ELR (cell line): ENCODE results near the gene CYSLTR2.
A peak's percentile ranks its signal among the peaks of the same experiment; 100 is the strongest.
"Not testable (repeated sequence)": the region's sequence is repeated elsewhere in the genome, so short reads cannot be mapped to it uniquely, and the experiment has no call there.

ENCODE experiments used
- DNase-seq: peaks from one replicate; pipeline ENCODE4 v3.0.0-alpha.2; 2015; ENCODE audit warnings: low read depth

Gene CYSLTR2

DNA sequence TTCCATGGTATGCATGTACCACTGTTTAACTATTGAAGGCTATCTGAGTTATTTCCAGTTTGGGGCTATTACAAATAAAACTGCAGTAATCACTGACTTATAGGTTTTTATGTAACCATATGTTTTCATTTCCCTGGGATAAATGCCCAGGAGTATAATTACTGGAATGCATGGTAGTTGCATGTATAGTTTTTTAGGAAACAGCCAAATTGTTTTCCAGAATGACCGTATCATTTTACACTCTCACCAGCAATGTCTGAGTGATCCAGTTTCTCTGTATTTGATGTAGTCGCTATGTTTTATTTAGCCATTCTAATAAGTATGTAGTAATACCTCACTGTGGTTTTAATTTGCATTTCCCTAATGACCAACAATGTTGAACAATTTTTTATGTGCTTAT lies 42.0 kb downstream of the CYSLTR2 start:
- DNase-seq, result no peak

DNA sequence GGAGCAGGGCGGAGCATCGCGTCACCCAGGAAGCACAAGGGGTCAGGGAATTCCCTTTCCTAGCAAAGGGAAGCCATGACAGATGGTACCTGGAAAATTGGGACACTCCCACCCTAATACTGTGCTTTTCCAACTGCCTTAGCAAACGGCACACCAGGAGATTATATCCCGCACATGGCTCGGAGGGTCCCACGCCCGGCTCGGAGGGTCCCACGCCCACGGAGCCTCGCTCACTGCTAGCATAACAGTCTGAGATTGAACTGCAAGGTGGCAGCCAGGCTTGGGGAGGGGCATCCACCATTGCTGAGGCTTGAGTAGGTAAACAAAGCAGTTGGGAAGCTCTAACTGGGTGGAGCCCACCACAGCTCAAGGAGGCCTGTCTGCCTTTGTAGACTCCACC lies 42.9 kb downstream of the CYSLTR2 start:
- not testable (repeated sequence) for DNase-seq

DNA sequence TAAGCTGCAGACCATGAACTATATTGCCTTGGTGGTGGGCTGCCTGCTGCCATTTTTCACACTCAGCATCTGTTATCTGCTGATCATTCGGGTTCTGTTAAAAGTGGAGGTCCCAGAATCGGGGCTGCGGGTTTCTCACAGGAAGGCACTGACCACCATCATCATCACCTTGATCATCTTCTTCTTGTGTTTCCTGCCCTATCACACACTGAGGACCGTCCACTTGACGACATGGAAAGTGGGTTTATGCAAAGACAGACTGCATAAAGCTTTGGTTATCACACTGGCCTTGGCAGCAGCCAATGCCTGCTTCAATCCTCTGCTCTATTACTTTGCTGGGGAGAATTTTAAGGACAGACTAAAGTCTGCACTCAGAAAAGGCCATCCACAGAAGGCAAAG lies 53.7 kb downstream of the CYSLTR2 start:
- no peak for DNase-seq

DNA sequence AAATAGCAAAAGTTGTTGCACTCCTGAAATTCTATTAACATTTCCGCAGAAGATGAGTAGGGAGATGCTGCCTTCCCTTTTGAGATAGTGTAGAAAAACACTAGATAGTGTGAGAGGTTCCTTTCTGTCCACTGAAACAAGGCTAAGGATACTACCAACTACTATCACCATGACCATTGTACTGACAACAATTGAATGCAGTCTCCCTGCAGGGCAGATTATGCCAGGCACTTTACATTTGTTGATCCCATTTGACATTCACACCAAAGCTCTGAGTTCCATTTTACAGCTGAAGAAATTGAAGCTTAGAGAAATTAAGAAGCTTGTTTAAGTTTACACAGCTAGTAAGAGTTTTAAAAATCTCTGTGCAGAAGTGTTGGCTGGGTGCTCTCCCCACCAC lies 55.0 kb downstream of the CYSLTR2 start:
- no peak for DNase-seq

DNA sequence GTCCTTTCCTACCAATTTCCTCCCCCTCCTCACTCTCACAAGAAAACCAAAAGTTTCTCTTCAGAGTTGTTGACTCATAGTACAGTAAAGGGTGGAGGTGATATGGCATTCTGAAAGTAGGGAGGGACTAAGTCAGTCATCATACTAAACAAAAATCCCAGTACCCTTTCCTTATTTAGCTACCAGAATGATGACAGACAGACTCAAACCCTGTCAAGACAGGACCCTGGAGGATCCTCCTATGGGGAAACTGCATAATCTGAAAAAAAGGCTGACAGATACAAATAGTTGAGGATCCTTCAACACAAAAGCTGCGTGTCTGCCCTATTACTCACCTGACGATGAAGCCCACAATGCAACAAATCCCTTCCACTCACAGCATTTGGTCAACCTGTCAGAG lies 55.5 kb downstream of the CYSLTR2 start:
- peak; percentile 6 for DNase-seq

DNA sequence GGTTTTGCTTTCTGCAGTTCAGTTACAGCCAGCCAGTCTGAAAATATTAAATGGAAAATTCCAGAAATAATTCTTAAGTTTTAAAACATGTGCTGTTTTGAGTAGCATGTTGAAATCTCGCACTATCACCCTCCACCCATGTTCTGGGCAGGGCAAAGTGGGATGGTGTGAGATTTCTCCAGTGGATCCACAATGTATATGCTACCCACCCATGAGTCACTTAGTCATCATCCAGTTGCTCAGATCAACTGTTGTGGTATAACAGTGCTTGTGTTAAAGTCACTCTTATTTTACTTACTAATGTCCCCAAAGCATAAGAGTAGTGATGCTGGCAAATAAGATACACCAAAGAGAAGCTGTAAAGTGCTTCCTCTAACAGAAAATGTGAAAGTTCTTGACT lies 56.4 kb downstream of the CYSLTR2 start:
- no peak for DNase-seq

DNA sequence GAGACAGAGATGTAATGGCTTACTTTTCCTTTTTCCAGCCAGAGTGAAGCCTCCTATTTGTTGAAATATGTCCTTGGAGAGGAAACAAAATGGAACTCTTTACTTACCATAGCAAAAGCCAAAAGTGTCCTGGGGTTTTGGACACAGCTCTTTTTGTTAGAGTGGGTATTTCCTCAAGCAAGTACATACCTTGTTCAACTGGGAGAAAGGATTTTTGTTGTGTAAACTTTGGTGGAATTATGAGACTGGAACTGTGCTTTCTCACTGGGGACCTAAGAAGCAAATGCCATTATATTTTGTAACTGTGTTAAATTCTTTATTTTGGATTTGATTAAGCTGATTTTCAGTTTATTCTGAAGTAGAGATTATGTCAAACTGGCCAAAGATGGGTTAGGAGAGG lies 58.4 kb downstream of the CYSLTR2 start:
- no peak for DNase-seq

DNA sequence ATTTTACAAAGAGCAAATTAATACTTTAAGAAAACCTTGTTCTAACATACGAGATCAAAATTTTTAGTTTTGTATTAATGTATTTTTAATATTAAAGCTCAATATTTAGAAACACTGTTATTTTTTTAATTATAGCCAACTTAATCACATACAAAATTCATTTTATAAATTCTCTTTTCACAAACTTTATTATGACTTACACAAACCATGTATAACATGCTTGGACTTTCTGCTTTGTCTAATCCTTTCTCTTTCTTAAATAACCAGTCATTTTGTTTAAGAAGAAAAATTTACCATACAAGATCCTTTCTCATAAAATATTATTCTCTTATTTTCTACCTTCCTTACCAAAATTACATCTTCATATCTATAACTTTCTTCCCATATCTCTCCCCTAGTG lies 62.2 kb downstream of the CYSLTR2 start:
- DNase-seq, result peak; percentile 24

DNA sequence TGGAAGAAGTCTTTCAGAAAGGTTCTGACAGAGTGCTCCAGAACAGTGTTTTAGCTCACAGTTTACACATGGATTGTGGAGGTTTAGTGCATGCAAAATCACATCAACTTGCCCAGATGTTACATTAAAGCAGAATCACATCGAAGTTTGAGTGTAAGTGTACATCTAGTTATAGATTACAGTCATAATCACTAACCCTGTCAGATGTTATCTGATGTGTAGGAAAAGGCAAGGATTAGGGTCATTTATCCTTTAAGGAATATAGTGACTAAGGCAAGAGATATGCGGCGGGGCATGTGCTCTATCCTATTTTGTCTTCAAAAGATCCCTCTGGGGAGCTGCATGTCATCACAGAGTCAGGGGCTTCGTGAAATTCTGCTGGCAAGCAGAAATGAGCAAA lies 66.9 kb downstream of the CYSLTR2 start:
- DNase-seq, result no peak

DNA sequence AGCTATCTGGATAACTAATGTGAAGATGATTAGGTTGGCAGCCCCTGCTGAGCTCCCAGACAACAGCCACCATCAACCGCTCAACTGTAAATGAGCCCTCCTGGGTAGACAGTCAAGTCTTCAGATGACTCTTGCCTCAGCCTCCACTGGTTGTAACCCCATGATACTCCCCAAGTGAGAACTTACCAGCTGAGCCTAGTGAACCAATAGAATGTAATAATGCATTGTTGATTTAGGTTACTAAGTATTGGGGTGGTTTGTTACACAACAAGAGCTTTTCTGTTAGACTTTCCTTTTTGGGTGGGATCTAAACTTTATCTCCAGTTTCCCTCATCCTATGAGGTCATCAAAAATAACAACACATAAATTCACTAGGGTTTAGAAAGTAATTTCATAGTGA lies 69.4 kb downstream of the CYSLTR2 start:
- no peak for DNase-seq

DNA sequence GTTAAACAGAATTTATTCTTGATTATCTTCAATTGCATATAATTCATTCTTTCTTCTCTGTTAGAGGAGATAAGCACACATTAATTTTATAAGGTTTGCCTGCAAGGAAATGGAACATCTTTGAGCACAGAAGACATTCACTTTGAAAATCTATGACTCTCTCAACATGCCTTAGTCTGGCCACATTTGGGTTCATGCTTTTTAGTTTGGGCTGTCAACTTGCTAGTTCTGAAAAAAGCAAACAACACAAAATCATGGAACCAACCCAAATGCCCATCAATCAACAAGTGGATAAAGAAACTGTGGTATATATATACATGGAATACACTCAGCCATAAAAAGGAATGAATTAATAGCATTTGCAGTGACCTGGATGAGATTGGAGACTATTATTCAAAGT lies 71.5 kb downstream of the CYSLTR2 start:
- no peak for DNase-seq

DNA sequence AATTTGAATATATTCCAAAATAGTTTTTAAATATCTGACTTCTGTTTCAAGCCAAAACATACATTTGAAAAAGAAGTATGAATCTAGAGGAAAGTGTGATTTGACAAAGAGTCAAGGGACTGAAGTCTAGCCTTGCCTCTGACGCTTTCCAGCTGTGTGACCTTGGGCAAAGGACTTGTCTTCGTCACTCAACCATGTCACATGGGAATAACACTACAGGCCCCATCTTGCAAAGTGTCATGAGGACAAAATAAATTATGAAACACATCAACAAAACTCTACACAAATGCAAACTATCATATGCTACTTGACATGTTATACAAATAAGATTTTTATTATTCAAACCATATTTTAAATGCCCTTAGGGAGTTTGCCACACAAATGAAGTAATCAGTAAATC lies 73.0 kb downstream of the CYSLTR2 start:
- DNase-seq, result no peak

DNA sequence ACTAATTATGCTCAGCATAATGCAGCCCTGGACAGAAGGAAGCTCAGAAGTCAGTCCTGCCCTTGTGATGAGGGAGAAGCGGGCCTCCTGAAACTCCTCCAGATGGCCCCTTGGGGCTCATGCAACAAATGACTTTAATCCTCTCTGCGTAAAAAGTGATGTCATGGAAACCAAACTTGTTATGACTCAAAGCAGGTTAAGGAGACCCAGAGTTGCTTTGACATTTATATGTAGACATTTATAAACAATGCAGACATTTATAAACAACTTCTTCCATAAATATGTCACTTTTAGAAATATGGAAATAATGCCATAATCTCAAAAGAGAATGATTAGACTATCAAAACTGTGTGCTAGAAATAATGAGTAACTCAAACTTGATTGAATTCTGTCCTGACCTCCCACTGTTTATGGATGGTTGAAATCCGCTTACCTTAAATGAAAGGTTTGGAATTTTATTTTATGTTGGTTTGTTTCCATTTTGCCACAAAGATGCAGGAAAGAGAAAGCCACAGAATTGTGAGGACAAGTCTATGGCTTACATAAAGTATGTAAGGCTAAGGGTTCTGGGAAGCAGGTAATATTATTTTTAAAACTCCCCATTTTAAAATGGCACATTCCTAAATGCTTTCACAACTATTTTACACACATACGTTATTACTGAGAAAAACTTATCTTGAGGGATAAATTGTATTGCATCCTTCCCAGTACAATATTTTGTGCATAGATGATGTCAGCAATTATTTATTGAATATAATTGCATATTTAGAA lies 73.7 kb downstream of the CYSLTR2 start:
- peak; percentile 40 for DNase-seq

DNA sequence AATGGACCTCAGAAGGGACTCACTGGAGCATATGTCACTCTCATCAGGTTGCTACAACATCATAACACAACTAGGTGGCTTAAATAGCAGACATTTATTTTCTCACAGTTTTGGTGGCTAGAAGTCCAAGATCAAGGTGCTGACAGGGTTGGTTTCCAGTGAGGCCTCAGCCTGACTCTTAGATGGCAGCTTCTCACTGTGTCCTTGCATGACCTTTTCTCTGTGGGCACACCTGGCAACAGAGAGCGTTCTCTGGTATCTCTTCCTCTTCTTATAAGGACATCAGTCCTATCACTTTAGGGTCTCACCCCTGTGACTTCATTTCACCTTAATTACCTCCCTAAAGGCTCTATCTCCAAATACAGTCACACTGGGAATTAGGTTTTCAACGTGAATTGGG lies 74.5 kb downstream of the CYSLTR2 start:
- no peak for DNase-seq

DNA sequence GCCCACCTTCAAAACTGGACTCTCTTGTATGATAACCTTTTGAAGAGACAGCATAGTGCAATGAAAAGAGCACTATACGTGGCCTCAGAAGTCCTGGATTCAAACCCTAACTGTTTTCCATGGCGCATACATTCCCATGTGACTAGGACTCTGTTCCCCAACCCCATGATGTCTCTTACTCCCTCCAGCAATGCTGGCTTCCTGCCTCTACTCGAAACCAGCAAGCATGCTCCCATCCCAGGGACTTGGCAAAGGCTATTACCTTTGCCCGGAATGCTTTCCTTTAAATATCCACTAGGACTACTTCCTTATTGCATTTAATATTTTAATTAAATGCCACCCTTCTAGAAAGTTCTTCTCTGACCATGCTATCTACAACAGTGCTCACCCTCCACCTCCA lies 75.1 kb downstream of the CYSLTR2 start:
- DNase-seq, result no peak

DNA sequence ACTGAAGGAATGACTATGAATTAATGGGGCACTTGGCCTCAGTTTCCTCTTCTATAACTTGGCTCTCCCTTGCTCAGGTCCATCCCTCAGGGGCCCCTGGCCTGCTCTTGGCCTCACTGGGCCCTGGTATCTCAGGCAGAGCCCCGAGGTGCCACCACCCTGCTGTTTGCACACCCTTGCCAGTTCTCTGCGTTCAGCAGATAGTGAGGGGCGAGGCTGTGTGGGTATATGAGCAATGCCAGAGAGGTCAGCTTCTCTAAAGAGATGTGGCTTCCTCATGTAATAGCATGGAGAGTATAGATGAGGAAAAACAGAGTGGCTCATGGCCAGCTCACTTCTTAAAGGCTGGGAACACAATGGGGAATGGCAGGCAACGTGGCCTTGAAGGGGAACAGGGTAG lies 76.1 kb downstream of the CYSLTR2 start:
- no peak for DNase-seq

DNA sequence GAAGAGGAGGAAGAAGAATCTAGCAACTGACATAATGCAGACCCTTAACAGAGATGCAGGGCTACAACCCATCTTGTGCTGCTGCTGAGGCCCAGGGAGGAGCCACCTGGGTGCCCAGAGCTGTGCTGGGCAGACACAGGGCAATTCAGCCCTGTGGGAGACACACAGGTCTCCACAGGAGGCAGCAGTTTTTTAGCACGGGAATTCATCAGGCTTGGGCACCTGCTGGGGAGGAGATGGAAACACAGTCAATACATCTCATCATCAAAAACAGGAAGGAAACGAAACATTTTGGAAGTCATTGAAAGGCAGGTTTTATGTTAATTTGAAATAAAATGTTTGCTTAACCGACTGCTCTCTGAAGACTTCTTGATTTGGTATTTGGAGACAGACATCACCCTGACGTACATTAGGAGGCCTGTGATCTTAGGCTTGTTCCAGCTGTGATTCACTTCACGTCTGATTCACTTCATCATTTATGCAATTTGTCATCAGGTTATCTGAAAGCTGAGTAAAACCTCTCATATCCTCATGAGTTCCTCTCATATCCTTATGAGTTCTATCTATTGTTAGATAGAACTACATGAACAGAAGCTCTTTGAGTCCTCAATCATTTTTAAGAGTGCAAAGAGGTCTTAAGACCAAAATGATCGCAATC lies 77.4 kb downstream of the CYSLTR2 start:
- DNase-seq, result peak; percentile 75

DNA sequence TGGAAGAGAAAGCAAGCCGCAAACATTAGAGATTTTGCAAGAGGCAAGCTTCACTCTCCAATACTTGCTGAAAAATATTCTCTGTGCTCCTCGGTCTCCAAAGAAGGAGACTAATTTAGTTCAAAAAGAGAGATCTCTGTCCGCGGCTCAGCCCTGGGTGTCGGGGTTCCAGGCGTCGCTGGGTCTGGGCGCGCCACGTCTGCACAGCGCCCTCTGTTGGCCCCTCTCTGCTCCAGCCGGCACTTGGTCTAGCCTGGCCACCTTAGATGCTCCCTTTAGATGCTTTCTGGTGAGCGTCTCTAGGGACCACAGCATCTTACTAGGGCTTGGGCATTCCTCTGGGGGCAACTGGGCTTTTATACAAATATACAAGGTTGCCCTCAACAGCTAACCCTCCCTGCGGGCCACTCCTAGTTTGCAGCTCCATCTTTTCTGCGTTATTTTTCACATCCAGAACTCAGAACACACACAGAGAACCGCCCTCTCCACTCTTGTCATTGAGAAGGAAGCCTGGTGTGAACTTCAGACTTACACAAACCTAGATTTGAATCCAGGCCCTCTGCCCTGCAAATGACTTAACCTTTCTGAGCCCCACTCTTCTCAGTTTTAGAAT lies 78.3 kb downstream of the CYSLTR2 start:
- DNase-seq, result peak; percentile 23

DNA sequence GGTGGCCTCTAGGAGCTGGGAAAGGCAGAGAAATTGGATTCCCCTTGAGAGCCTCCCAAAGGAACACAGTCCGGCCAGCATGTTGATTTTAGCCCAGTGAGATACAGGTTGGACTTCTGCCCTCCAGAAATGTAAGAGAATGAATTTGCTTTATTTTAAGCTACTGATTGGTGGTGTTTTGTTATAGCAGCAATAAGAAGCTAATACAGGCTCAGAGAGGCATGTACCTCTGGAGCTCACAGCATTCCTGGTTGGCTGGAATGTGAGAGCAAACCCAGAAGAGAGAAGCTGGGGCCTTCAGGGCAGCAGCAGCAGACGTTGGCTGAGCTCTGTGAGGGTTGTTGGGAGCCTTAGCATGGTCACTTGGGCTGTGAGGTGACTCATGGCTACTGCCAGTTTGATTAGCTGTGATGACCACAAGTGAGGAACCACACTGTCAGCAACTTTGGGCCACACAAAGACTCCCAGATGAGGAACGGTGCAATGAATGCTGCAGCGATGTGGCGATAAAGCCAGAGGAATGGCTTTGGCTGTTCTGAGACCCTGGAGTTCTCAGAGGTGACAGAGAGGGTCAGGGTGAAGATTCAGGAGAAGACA lies 80.1 kb downstream of the CYSLTR2 start:
- DNase-seq, result peak; percentile 6

DNA sequence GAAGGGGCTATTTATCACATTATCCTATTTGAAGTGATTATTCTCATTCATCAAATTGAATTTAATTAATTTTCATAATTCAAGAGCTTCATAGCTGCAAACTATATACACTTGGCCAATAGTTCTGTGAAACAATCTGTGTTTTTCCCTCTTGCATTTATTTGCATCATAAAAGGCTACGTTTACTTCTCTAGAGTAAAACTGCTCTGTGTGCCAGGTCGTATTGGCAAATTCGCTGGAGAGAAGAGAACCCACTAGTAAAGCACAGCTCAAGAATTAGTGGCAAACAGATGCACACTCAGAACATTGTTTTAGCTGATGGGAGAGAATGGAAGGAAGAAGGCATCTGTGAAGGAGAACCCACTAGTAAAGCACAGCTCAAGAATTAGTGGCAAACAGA lies 81.8 kb downstream of the CYSLTR2 start:
- DNase-seq, result no peak

DNA sequence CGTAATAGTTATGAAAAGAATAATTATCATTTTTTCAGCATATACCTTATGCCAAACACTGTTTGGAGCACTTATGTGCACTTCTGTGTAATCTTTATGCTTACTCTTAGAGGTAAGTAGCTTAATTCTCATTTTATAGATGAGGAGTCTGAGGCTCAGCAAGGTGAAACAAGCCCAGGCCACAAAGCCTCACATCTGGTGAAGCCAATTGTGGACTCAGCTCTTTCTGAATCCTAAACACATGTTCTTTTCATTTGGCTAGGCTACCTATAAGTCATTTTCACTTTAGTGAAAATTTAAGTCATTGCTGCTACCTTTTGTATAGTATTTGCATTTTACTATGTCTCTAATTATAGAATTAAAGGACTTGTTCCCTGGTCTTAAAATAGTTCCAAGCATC lies 84.0 kb downstream of the CYSLTR2 start:
- no peak for DNase-seq

DNA sequence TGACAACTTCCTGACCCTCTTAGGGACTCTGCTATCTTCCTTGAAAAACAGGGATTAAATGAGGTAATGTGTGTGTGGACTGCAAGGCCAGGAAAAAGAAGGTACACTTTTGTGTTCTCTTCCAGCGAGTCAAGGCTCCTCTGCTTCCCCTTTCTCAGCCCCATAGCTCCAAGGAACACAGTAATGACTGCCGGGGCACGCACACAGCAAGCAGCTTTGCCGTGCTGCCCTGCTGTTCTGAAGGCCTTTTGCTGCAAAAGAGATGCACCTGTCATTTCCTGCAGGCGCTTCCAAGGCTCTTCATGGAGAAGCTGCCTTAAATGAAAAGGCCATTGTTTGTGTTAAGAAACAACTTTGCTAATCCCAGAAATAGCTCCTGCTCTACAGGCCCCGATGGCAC lies 84.6 kb downstream of the CYSLTR2 start:
- no peak for DNase-seq

DNA sequence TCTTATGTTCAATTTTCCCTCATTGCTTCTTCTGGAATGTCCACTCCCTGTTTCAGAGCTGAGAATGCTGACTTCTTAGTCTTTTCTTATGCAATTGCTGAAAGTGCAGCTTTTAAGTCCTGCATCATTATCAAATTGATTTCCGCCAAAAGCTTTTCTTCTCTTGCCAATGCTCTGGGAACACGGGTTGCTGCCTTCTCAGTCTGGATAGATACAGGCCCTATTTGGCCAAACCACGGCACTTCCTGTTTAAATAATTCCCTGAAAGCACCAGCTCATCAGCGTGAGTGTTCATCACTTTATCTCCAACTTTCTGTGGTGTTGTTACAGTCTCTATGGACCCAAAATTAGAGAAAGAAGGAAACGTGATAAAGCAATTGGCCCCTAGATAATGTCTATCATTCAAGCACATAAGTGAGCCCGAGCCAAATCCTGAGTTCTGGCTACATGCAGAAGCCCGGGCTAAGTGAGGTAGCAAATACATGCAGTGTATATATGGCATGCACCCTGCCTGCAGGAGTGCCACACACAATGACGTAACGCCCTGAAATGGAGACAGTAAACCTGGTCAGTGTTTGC lies 85.7 kb downstream of the CYSLTR2 start:
- no peak for DNase-seq
